Hepatocyte (in vitro differentiated cells): ENCODE data around the gene ISCU. TPM values are rescaled to one million over a fixed set of nuclear protein-coding genes. Genes with fewer than 3 reads are reported as not detected.

Experiments
- DNase-seq: peaks from one replicate; pipeline ENCODE4 v3.0.0-alpha.2; 2016; ENCODE audit warnings: low spot score
- H2AFZ ChIP-seq: fragments of 200-600 bp; sonication (generic); 2 replicates; pipeline ENCODE4 v1.6.0; 2016; ENCODE audit warnings: antibody characterized with exemption, mild to moderate bottlenecking
- H3K27ac ChIP-seq: fragments of 200-600 bp; sonication (generic); 2 replicates; pipeline ENCODE4 v1.5.1; 2016; ENCODE audit warnings: mild to moderate bottlenecking
- H3K27me3 ChIP-seq: fragments of 200-600 bp; sonication (generic); 2 replicates; pipeline ENCODE4 v1.6.1; 2016
- H3K36me3 ChIP-seq: fragments of 200-600 bp; sonication (generic); replicated peaks from 2 replicates; pipeline ENCODE4 v1.5.1; 2016; ENCODE audit warnings: low read depth; ENCODE audit not compliant: insufficient read depth
- H3K4me1 ChIP-seq: fragments of 200-600 bp; sonication (generic); 2 replicates; pipeline ENCODE4 v1.5.1; 2016; ENCODE audit warnings: mild to moderate bottlenecking, moderate library complexity; ENCODE audit not compliant: insufficient read depth
- H3K4me2 ChIP-seq: fragments of 200-600 bp; sonication (generic); 2 replicates; pipeline ENCODE4 v1.6.0; 2016
- H3K4me3 ChIP-seq: fragments of 200-600 bp; sonication (generic); 2 replicates; pipeline ENCODE4 v1.5.1; 2016; ENCODE audit warnings: mild to moderate bottlenecking
- H3K79me2 ChIP-seq: fragments of 200-600 bp; sonication (generic); 2 replicates; pipeline ENCODE4 v1.6.0; 2017; ENCODE audit warnings: mild to moderate bottlenecking
- H3K9me2 ChIP-seq: fragments of 200-600 bp; sonication (generic); replicated peaks from 2 replicates; pipeline ENCODE4 v1.6.0; 2017; ENCODE audit warnings: mild to moderate bottlenecking; ENCODE audit not compliant: insufficient read depth
- H3K9me3 ChIP-seq: fragments of 200-600 bp; sonication (generic); 2 replicates; pipeline ENCODE4 v1.5.1; 2016; ENCODE audit warnings: low read depth, mild to moderate bottlenecking
- H4K20me1 ChIP-seq: fragments of 200-600 bp; sonication (generic); 2 replicates; pipeline ENCODE4 v1.6.0; 2016; ENCODE audit warnings: mild to moderate bottlenecking; ENCODE audit not compliant: insufficient read depth, poor library complexity, severe bottlenecking
- EZH2 ChIP-seq: fragments of 200-600 bp; sonication (generic); IDR thresholded peaks from 2 replicates; pipeline ENCODE4 v1.6.1; 2016; ENCODE audit warnings: antibody characterized with exemption, mild to moderate bottlenecking, borderline replicate concordance
- EZH2phosphoT487 ChIP-seq: fragments of 200-600 bp; sonication (generic); IDR thresholded peaks from one replicate; pipeline ENCODE4 v1.6.1; 2018; ENCODE audit warnings: antibody characterized with exemption, mild to moderate bottlenecking, low read depth, moderate library complexity; ENCODE audit not compliant: unreplicated experiment, severe bottlenecking
- WGBS: methylation state at CpG from one replicate; pipeline ENCODE4 v1.1.6; 2016; ENCODE audit warnings: low lambda C conversion rate; ENCODE audit errors: missing lambda C conversion rate; 5-methylcytosine and 5-hydroxymethylcytosine counted together
- polyA plus RNA-seq: library from polyadenylated mRNA; unstranded; fragments of >200 nt; fragmentation: Nextera tagmentation; extraction: Ambion mirVana; gene quantifications from 2 replicates; pipeline ENCODE4 v1.2.1, GENCODE V29; 2016
- total RNA-seq: library from RNA; depleted of rRNA; stranded (reverse); fragments of >200 nt; gene quantifications from 2 replicates; pipeline ENCODE4 v1.2.3, GENCODE V29; 2014
- TF ChIP-seq, protein P1 (sequence below): fragments of 200-600 bp; sonication (generic); IDR thresholded peaks from 2 replicates; pipeline ENCODE4 v1.5.1; 2016; ENCODE audit warnings: antibody characterized with exemption, mild to moderate bottlenecking; ENCODE audit not compliant: poor library complexity

ISCU gene
- total and polyA plus RNA-seq, 2 experiments from 2014 or later, result 116 to 149 TPM

DNA sequence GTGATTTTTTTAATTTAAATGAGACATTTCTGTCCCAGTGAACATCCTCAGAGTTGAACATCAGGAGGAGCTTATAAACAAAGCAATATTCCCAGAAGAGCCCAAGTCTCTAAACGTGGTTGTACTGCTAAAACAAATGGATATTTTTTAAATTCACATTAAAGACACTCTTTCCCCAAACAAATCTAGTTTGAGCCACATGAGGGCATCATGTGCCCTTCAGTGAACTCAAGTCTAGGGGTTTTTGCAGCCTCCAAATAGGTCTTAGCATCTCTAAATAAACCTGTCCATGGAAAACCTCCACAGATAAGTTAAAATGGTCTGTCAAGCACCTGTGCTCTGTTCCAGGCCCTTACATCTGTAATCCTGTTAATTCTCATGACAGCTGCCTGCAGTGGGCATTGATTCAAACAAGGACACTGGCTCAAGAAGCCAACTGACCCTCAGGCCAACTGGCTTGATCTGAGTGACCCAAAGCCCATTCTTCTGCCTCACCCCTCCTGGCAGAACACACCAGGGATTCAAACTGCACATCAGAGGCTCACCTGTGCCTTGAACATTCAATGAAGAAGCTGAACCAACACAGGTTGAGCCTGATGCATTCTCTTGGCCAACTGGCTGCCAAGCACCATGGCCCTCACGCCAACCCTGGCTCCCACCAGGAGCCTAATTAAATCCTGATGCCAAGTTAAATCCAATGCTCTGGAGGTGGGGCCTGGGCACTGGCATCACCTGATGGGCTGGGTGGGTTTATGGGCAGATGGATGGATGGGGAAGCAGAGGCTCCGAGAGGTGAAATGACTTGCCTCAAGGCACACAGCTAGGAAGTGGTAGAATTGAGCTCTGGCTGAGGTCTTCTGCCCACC lies 8.6 kb downstream of the ISCU start:
- no peaks in the 10 kb centered on the region for H3K9me3 ChIP-seq
- WGBS, result 64% methylated on average over 3 of the region's 3 CpGs
- H4K20me1 ChIP-seq, result no peaks in the 10 kb centered on the region
- H3K27me3 ChIP-seq, result no peaks in the 10 kb centered on the region
- peaks cover 4% of the 10 kb centered on the region for H3K4me1 ChIP-seq
- no peaks in the 10 kb centered on the region for H3K36me3 ChIP-seq
- H3K27ac ChIP-seq, result peak overlapping the region; percentile 63
- no peak overlapping the region for H3K4me2 ChIP-seq
- H3K4me3 ChIP-seq, result no peak overlapping the region
- no peak overlapping the region for H2AFZ ChIP-seq
- H3K9me2 ChIP-seq, result no peaks in the 10 kb centered on the region
- TF ChIP-seq, protein P1, sequence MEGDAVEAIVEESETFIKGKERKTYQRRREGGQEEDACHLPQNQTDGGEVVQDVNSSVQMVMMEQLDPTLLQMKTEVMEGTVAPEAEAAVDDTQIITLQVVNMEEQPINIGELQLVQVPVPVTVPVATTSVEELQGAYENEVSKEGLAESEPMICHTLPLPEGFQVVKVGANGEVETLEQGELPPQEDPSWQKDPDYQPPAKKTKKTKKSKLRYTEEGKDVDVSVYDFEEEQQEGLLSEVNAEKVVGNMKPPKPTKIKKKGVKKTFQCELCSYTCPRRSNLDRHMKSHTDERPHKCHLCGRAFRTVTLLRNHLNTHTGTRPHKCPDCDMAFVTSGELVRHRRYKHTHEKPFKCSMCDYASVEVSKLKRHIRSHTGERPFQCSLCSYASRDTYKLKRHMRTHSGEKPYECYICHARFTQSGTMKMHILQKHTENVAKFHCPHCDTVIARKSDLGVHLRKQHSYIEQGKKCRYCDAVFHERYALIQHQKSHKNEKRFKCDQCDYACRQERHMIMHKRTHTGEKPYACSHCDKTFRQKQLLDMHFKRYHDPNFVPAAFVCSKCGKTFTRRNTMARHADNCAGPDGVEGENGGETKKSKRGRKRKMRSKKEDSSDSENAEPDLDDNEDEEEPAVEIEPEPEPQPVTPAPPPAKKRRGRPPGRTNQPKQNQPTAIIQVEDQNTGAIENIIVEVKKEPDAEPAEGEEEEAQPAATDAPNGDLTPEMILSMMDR, result peak; percentile 55
- TF ChIP-seq EZH2phosphoT487, result no peak
- DNase-seq, result no peak
- no peaks in the 10 kb centered on the region for H3K79me2 ChIP-seq

GRCh38 chr12:108571609-108572165 lies 9.3 kb downstream of the ISCU start:
- H3K27ac ChIP-seq, result peak overlapping the region; percentile 31

GRCh38 chr12:108572166-108572790 lies 9.9 kb downstream of the ISCU start:
- Histone ChIP-seq H3K9me2 (no peaks in the 10 kb centered on the region), H3K4me2 (no peak overlapping the region), H3K4me1 (peaks cover 4% of the 10 kb centered on the region), H3K36me3 (no peaks in the 10 kb centered on the region), H3K4me3 (no peak overlapping the region), H3K27me3 (no peaks in the 10 kb centered on the region), H3K27ac (peak overlapping the region; percentile 31), H3K79me2 (no peaks in the 10 kb centered on the region), H2AFZ (no peak overlapping the region), H3K9me3 (no peaks in the 10 kb centered on the region), H4K20me1 (no peaks in the 10 kb centered on the region)
- TF ChIP-seq EZH2 (no peak), EZH2phosphoT487 (no peak)
- TF ChIP-seq, protein P1, result no peak
- no peak for DNase-seq
- 76% methylated on average over 8 of the region's 8 CpGs for WGBS

More at GRCh38 chr12:108571609-108572165, 9.3 kb downstream of the ISCU start:
- no peak overlapping the region for H3K4me3 ChIP-seq
- TF ChIP-seq, protein P1, result no peak
- TF ChIP-seq EZH2 (no peak), EZH2phosphoT487 (no peak)
- no peaks in the 10 kb centered on the region for H3K27me3 ChIP-seq
- H3K9me3 ChIP-seq, result no peaks in the 10 kb centered on the region
- no peak overlapping the region for H2AFZ ChIP-seq
- H4K20me1 ChIP-seq, result no peaks in the 10 kb centered on the region
- no peaks in the 10 kb centered on the region for H3K9me2 ChIP-seq
- WGBS, result 75% methylated on average over 8 of the region's 8 CpGs
- H3K36me3 ChIP-seq, result no peaks in the 10 kb centered on the region
- DNase-seq, result no peak
- H3K79me2 ChIP-seq, result no peaks in the 10 kb centered on the region
- H3K4me2 ChIP-seq, result no peak overlapping the region
- H3K4me1 ChIP-seq, result peaks cover 4% of the 10 kb centered on the region
